Body of pancreas (tissue), 4 donors: ENCODE measurements around the gene AGBL4.

Source experiments
- POLR2A ChIP-seq, 3 donors: fragments of 450-650 bp; IDR thresholded peaks; one replicate each; pipeline ENCODE4 v1.6.1; 2016; ENCODE audit warnings: antibody characterized with exemption in 3 of 3, mild to moderate bottlenecking in 2 of 3
- TF ChIP-seq, protein P1 (sequence below), 7 experiments: fragments of 450-650 bp in 4 of 7; fragments of 200-600 bp in 3 of 7; sonication (generic) in 3 of 7; IDR thresholded peaks; one replicate each; pipeline ENCODE4 v1.5.1; 2016 to 2019; ENCODE audit warnings: antibody characterized with exemption in 7 of 7

DNA sequence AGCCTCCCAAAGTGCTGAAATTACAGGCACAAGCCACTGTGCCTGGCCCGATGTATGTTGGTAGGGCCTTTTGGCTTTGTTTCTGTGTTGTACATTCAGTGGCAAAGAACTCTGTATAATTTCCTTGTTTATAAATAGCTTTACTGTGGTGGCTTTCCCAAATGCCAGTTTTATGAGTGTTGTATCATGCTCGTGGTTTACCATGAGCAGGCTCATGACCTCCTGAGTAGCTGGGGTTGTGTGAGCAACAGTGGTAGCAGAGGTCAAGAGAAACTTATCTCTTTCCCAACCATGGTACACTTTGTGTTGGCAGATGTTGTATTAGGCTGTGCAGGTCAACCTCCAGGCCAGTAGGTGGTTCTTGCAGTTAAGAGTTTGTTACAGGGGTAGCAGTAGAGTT, 826.7 kb downstream of the AGBL4 start:
- no peak for TF ChIP-seq POLR2A (IDR thresholded peaks at IDR 0.05)
- TF ChIP-seq, protein P1, sequence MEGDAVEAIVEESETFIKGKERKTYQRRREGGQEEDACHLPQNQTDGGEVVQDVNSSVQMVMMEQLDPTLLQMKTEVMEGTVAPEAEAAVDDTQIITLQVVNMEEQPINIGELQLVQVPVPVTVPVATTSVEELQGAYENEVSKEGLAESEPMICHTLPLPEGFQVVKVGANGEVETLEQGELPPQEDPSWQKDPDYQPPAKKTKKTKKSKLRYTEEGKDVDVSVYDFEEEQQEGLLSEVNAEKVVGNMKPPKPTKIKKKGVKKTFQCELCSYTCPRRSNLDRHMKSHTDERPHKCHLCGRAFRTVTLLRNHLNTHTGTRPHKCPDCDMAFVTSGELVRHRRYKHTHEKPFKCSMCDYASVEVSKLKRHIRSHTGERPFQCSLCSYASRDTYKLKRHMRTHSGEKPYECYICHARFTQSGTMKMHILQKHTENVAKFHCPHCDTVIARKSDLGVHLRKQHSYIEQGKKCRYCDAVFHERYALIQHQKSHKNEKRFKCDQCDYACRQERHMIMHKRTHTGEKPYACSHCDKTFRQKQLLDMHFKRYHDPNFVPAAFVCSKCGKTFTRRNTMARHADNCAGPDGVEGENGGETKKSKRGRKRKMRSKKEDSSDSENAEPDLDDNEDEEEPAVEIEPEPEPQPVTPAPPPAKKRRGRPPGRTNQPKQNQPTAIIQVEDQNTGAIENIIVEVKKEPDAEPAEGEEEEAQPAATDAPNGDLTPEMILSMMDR (IDR thresholded peaks at IDR 0.05), result no peak
